Gastroesophageal sphincter (tissue), 3 donors: ENCODE measurements around the gene CXorf49B.
"Not testable (repeated sequence)": the region's sequence is repeated elsewhere in the genome, so short reads cannot be mapped to it uniquely, and the experiment has no call there.

ENCODE experiments used
- CTCF ChIP-seq, 4 experiments: fragments of 200-600 bp in 2 of 4; fragments of 450-650 bp in 2 of 4; sonication (generic) in 1 of 4; IDR thresholded peaks; one replicate each; pipeline ENCODE4 v1.5.1; 2017 to 2019; ENCODE audit warnings: antibody characterized with exemption in 4 of 4, mild to moderate bottlenecking in 2 of 4, moderate library complexity in 2 of 4
- EP300 ChIP-seq: sonication (generic); formaldehyde crosslinking; IDR thresholded peaks from one replicate; pipeline ENCODE4 v1.6.1; 2017; ENCODE audit warnings: antibody characterized with exemption, mild to moderate bottlenecking
- POLR2A ChIP-seq, 2 donors: fragments of 450-650 bp; IDR thresholded peaks; one replicate each; pipeline ENCODE4 v1.6.1; 2017; ENCODE audit warnings: antibody characterized with exemption in 2 of 2, mild to moderate bottlenecking in 2 of 2, moderate library complexity in 1 of 2
- POLR2AphosphoS5 ChIP-seq: sonication (generic); formaldehyde crosslinking; IDR thresholded peaks from one replicate; pipeline ENCODE4 v1.6.1; 2017; ENCODE audit warnings: antibody characterized with exemption

- not testable (repeated sequence) for TF ChIP-seq CTCF (IDR thresholded peaks at IDR 0.05); POLR2A (IDR thresholded peaks at IDR 0.05); EP300; POLR2AphosphoS5
Measured at GRCh38 chrX:71720289-71720886, 42.8 kb upstream of the CXorf49B start.
